Lung (tissue), 12 donors: ENCODE results near the gene BIRC6. TPM values are rescaled to one million over a fixed set of nuclear protein-coding genes. Genes with fewer than 3 reads are reported as not detected.

Source experiments
- ATAC-seq: fragments of 200-7000 bp; cut with Tn5 transposase; one replicate; pipeline ENCODE4 v1.9.1; 2020; ENCODE audit warnings: moderate number of reproducible peaks; ENCODE audit not compliant: insufficient read depth, low FRiP score
- DNase-seq, 3 donors: peaks; one replicate each; pipeline ENCODE4 v3.0.0-alpha.2; 2013 to 2017
- H3K27ac ChIP-seq, 2 donors: one replicate each; pipeline ENCODE4 v1.5.1; 2013; ENCODE audit warnings: mild to moderate bottlenecking in 2 of 2, moderate library complexity in 2 of 2, control low read depth in 1 of 2, inconsistent platforms in 1 of 2, low read depth in 1 of 2, low read length in 1 of 2
- H3K27me3 ChIP-seq, 3 donors: one replicate each; pipeline ENCODE4 v1.5.1; 2013; ENCODE audit warnings: low read length in 2 of 3; ENCODE audit not compliant: control insufficient read depth in 3 of 3, insufficient read depth in 3 of 3
- H3K36me3 ChIP-seq, 4 donors: one replicate each; pipeline ENCODE4 v1.5.1; 2013; ENCODE audit warnings: low read length in 4 of 4, mild to moderate bottlenecking in 1 of 4, moderate library complexity in 1 of 4; ENCODE audit not compliant: control insufficient read depth in 4 of 4, insufficient read depth in 4 of 4
- H3K4me1 ChIP-seq, 5 donors: one replicate each; pipeline ENCODE4 v1.5.1; 2013; ENCODE audit warnings: low read length in 5 of 5, mild to moderate bottlenecking in 2 of 5, moderate library complexity in 1 of 5; ENCODE audit not compliant: control insufficient read depth in 5 of 5, insufficient read depth in 5 of 5
- H3K4me3 ChIP-seq: one replicate; pipeline ENCODE4 v1.5.1; 2013; ENCODE audit warnings: mild to moderate bottlenecking, control low read depth, moderate library complexity
- H3K9ac ChIP-seq, 2 donors: one replicate each; pipeline ENCODE4 v1.5.1; 2013; ENCODE audit warnings: low read length in 2 of 2, control low read depth in 1 of 2; ENCODE audit not compliant: insufficient read depth in 1 of 2
- H3K9me3 ChIP-seq, 4 donors: one replicate each; pipeline ENCODE4 v1.5.1; 2013; ENCODE audit warnings: low read length in 3 of 4, mild to moderate bottlenecking in 1 of 4, moderate library complexity in 1 of 4; ENCODE audit not compliant: control insufficient read depth in 4 of 4, insufficient read depth in 3 of 4
- WGBS, 2 donors: extraction: QIAGEN DNeasy Blood & Tissue Kit; methylation state at CpG; one replicate each; pipeline ENCODE4 v1.1.7; 2013; 5-methylcytosine and 5-hydroxymethylcytosine counted together
- polyA plus RNA-seq, 2 donors: library from polyadenylated mRNA; stranded (reverse); fragments of 200-250 nt; gene quantifications; one replicate each; pipeline ENCODE4 v1.2.1, GENCODE V29; 2013
- total RNA-seq, 2 donors: library from RNA; depleted of rRNA in 1 of 2; stranded (reverse); fragments of >200 nt in 1 of 2; gene quantifications; one replicate each; pipeline ENCODE4 v1.2.1, GENCODE V29; 2014 to 2021
- TF ChIP-seq, protein P1 (sequence below): IDR thresholded peaks from 2 replicates; pipeline ENCODE4 v1.5.1; 2012; ENCODE audit warnings: mild to moderate bottlenecking; ENCODE audit errors: control extremely low read depth, extremely low read depth
- donor health status: control.
- donor health status: control.
- donor health status: Bipolar disorder and iron deficiency.
- donor health status: healthy.
- donor health status: DM: yes; HTN: yes; CAD: no.

Gene BIRC6
- total and polyA plus RNA-seq, 4 donors, result 12.2 to 229 (median 51.5) TPM

DNA sequence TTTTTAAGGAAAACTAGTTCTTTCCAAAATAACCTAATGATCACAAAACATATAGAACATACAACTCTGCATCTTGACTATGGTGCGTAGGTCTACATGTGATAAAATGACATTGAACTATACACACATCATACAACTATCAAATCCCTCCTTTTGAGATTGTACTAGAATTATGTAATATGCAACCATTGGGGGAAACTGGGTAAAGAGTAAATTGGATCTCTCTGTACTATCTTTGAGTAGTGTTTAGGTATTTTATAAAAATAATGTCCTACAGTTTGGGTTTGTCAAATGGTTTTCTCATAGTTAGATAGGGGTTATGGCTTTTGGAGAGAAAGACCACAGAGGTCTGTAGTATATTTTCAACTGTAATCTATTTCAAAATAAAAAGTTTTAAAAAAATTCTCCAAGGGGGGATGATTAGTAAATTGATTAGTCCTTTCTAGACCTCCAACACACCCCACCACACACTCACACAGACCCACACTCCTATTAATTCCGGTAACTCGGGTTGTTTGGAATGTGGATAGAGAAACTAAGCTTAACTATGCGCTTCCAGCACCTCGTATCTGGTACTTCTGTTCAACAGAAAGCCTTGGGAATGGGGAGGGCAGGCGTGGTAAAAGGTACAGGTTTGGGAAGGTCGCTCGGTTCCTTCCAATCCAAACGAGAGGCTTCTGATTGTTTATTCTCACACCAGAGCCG lies 695 bp upstream of the BIRC6 start:
- peak overlapping the region; percentile 95 to 97 for H3K27ac ChIP-seq
- WGBS, 2 donors, result 9 to 10% methylated on average over 10 of the region's 10 CpGs
- DNase-seq (peak in 1 of 3 donors; percentile 9), ATAC-seq (peak; percentile 1)
- H3K4me3 ChIP-seq, result peak overlapping the region; percentile 76
- H3K9ac ChIP-seq, result peak overlapping the region; percentile 31 to 97
- peaks cover 0 to 3% (median 1%) of the 10 kb centered on the region in 4 donors for H3K36me3 ChIP-seq
- TF ChIP-seq, protein P1, sequence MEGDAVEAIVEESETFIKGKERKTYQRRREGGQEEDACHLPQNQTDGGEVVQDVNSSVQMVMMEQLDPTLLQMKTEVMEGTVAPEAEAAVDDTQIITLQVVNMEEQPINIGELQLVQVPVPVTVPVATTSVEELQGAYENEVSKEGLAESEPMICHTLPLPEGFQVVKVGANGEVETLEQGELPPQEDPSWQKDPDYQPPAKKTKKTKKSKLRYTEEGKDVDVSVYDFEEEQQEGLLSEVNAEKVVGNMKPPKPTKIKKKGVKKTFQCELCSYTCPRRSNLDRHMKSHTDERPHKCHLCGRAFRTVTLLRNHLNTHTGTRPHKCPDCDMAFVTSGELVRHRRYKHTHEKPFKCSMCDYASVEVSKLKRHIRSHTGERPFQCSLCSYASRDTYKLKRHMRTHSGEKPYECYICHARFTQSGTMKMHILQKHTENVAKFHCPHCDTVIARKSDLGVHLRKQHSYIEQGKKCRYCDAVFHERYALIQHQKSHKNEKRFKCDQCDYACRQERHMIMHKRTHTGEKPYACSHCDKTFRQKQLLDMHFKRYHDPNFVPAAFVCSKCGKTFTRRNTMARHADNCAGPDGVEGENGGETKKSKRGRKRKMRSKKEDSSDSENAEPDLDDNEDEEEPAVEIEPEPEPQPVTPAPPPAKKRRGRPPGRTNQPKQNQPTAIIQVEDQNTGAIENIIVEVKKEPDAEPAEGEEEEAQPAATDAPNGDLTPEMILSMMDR, result no peak
- no peaks in the 10 kb centered on the region for H3K27me3 ChIP-seq
- H3K4me1 ChIP-seq, result peaks cover 0 to 18% (median 8%) of the 10 kb centered on the region in 5 donors
- H3K9me3 ChIP-seq, result no peaks in the 10 kb centered on the region

DNA sequence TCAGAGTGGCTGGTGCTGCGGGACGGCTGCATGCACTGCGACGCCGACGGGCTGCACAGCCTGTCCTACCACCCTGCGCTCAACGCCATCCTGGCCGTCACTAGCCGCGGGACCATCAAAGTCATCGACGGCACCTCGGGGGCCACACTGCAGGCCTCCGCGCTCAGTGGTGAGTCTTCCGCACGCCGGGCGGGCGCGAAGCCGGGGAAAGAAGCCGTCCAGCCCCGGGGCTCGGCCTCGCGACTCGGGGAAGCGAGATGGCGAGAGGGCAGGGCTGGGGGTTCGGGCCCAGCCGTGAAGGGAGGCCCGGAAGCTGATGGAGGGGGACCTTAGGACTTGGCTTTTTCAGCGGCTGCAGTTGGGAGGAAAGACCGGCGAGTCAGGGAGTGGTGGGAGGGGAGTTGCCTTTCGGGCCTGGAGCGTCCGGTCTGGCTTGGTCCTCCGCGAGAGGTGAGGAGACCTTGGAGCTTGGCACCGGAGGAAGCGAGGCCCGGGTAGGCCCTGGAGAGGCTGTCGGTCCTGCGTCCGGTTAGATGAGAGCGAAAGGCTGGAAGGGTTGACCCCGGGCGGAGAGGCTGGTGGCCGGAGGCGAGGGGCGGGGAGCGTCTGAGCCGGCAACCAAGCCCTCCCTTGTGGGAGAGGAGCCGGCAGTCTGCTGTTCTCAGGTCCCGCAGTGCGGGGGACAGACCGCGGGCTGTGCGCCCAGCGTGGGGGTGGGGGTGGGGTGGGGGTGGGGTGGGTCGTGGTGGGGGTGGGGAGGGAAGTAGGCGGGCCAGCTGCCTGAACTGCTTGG lies 691 bp downstream of the BIRC6 start:
- H3K9me3 ChIP-seq, result no peaks in the 10 kb centered on the region
- H3K4me1 ChIP-seq, result peaks cover 0 to 18% (median 8%) of the 10 kb centered on the region in 5 donors
- H3K9ac ChIP-seq, result peak overlapping the region; percentile 72 to 86
- H3K27me3 ChIP-seq, result no peaks in the 10 kb centered on the region
- TF ChIP-seq, protein P1, result no peak
- H3K27ac ChIP-seq, result peak overlapping the region; percentile 96 to 97
- H3K4me3 ChIP-seq, result peak overlapping the region; percentile 93
- ATAC-seq (peak; percentile 4), DNase-seq (peak; percentile 41 to 61 (median 46))
- peaks cover 0 to 3% (median 1%) of the 10 kb centered on the region in 4 donors for H3K36me3 ChIP-seq
- 1% methylated on average over 46 to 65 of the region's 65 CpGs for WGBS, 2 donors

DNA sequence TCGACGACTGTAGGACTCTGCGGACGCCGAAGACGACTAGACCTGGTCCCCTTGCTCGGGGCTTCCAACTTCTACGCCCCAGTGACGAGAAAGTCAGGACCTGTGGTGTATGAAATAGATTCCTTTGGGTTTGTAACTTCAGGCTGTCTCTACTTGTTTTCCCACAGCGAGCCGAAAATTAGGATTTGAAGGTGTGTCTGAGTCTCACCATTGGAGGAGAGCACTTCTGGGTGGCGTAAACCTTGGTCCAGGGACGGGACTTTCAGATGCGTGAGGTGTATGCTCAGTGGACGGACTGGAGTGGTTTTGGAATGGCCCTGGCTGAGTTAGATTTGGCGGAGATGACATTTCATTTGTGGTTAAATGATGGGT lies 1.3 kb downstream of the BIRC6 start:
- ATAC-seq (no peak), DNase-seq (peak in 2 of 3 donors; percentile 21 to 32)
- Histone ChIP-seq H3K9me3 (no peaks in the 10 kb centered on the region), H3K36me3 (peaks cover 0 to 3% (median 1%) of the 10 kb centered on the region in 4 donors), H3K27ac (peak overlapping the region; percentile 46 to 68), H3K27me3 (no peaks in the 10 kb centered on the region), H3K9ac (peak overlapping the region in 1 of 2 donors; percentile 86), H3K4me3 (peak overlapping the region; percentile 40), H3K4me1 (peaks cover 0 to 18% (median 8%) of the 10 kb centered on the region in 5 donors)
- TF ChIP-seq, protein P1, result no peak
- WGBS, 2 donors, result 5% methylated on average over 16 of the region's 16 CpGs
